Measurements from ENCODE around the gene TMEM182.

Gene TMEM182, protein sequence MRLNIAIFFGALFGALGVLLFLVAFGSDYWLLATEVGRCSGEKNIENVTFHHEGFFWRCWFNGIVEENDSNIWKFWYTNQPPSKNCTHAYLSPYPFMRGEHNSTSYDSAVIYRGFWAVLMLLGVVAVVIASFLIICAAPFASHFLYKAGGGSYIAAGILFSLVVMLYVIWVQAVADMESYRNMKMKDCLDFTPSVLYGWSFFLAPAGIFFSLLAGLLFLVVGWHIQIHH
- total RNA-seq = 1.2 to 3.0 reads per million in 2 donors

GRCh38 chr2:102761763-102762162 lies at the start of gene TMEM182:
Gene TMEM182 (plus strand): TSS chr2:102762031. CDS start chr2:102762218, 187 bp downstream.
- DNase-seq = no peak

DNA sequence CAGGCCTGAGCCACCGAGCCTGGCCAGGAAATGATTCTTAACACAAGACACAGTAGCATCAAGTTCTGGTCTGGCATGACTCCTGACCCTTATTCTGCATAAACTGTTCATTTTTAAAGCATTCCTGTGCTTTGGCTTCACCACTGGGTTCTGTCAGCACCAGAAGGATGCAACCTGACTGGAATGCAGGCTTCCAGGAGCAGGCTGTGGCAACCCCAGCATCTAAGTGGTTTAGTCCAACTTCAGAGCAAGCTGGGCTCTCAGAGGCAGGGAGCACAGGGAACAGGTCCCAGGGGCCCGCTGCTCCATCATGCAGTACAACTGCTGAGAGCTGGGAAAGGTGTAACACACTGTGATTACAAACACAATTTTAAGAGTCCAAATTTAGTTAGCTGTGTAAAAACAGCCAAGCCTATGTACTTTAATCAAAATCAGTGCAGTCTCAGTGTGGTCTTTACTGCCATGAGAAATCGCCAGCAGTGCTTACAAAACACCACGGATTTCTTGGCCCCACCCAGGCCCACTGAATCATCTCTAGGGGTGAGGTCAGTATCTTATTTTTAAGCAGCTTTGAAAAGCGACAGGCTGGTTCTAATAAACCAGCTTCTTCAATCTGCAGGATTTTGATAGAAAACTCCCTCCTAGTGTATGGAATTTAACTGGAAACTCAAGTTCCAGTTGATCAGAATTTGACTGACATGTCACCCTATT lies 44.4 kb upstream of the TMEM182 start:
- DNase-seq = no peak

GRCh38 chr2:102718387-102719316 lies 43.2 kb upstream of the TMEM182 start:
- no peak for DNase-seq

GRCh38 chr2:102724016-102724490 lies 37.8 kb upstream of the TMEM182 start:
- no peak for DNase-seq

DNA sequence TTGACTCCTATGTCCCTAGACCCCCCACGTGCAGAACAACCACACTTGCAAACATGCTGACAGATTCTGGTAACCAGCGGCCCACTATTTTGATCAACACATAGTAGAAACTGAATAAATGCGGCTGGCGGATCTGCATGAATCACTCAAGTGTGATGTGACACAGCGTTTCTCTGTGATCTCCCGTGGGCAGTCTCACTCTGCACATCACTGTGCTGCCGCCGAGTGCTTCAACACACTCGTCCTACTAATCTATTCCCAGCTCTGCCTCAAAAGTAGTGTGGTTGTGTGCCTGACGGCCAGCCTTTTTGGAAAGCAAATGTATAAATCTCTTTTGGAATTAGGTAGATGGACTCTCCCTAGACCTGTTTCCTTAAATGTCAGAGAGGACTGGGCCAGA lies 37.3 kb upstream of the TMEM182 start:
- DNase-seq = no peak

GRCh38 chr2:102726128-102727087 lies 35.4 kb upstream of the TMEM182 start:
- DNase-seq = no peak

GRCh38 chr2:102735416-102736109 lies 26.3 kb upstream of the TMEM182 start:
- no peak for DNase-seq

GRCh38 chr2:102736110-102736409 lies 25.8 kb upstream of the TMEM182 start:
- no peak for DNase-seq

- DNase-seq = peak; percentile 79
These were observed 25.1 kb upstream of the TMEM182 start for GRCh38 chr2:102736410-102737409.

GRCh38 chr2:102737431-102737830 lies 24.4 kb upstream of the TMEM182 start:
- DNase-seq = no peak

GRCh38 chr2:102743259-102743658 lies 18.6 kb upstream of the TMEM182 start:
- DNase-seq = no peak

GRCh38 chr2:102748107-102748506 lies 13.7 kb upstream of the TMEM182 start:
- no peak for DNase-seq

DNA sequence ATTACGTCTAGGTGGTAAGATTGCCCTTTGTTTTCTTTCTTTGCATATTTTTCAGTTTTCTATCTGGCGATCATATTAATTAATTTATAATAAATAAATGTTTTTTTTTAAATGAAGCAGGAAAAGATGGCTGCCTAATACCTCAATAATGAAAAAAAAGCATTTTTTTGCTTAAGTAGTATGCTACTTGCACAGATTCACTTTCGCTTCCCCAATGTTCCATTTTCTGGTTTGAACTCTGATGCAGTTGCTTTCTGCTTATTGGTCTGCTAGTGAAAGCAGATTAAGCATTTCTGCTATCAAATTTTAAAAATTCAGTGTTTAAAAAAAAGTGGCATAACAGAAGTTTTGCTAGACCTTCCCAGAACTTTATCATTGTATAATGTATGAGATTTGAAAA lies 11.9 kb upstream of the TMEM182 start:
- no peak for DNase-seq

GRCh38 chr2:102753563-102754159 lies 8.2 kb upstream of the TMEM182 start:
- no peak for DNase-seq

- DNase-seq = no peak
These were observed 7.2 kb upstream of the TMEM182 start for GRCh38 chr2:102754456-102755145.

DNA sequence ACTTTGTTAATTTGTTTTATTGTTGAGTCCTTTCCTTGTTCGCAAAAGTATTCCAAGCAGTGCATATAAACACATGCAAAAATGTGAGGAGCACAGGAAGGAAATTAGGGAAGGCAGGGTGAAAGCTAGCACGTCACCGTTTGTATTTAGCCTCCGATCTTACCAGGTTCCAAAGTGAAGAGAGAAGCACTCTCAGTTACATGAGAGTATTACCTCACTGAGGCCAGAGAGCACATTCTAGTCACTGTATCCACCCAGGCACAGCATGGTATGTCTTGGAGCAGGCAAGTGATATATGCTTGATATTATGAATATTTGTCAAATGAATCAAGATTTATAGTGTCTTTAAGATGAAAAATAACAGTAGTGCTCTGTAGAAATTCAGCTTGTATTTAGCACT lies 6.5 kb upstream of the TMEM182 start:
- no peak for DNase-seq

DNA sequence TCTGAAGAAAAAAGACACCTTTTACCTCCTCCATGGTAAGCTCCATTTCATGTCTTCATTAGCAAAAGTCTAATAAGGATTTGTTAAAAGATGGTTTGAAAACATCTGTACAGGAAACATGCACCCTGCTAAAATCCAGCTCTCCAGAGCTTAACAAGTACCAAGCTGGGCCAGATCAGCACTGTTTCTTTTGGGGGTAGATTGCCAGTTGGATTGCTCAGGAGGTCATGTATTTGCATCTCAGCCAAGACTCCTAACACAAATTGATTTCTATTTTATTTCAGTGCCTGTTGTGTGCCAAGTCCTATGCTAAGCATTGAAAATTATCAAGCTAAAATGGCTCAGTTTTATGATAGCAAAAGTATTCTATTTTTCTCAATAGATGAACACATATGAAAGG lies 3.4 kb upstream of the TMEM182 start:
- DNase-seq = no peak

GRCh38 chr2:102764083-102764482 lies 2.3 kb downstream of the TMEM182 start:
- no peak for DNase-seq

GRCh38 chr2:102765061-102765460 lies 3.2 kb downstream of the TMEM182 start:
- no peak for DNase-seq
